CD4-positive, alpha-beta T cell treated with Interleukin-12 subunit alpha and Interleukin-12 subunit beta, for 1 hour (primary cell): ENCODE measurements around the gene C3orf52.
"Not testable (repeated sequence)": the region's sequence is repeated elsewhere in the genome, so short reads cannot be mapped to it uniquely, and the experiment has no call there.

Source experiments
- DNase-seq: peaks from one replicate; pipeline ENCODE4 v3.0.0-alpha.2; 2020

Gene C3orf52

DNA sequence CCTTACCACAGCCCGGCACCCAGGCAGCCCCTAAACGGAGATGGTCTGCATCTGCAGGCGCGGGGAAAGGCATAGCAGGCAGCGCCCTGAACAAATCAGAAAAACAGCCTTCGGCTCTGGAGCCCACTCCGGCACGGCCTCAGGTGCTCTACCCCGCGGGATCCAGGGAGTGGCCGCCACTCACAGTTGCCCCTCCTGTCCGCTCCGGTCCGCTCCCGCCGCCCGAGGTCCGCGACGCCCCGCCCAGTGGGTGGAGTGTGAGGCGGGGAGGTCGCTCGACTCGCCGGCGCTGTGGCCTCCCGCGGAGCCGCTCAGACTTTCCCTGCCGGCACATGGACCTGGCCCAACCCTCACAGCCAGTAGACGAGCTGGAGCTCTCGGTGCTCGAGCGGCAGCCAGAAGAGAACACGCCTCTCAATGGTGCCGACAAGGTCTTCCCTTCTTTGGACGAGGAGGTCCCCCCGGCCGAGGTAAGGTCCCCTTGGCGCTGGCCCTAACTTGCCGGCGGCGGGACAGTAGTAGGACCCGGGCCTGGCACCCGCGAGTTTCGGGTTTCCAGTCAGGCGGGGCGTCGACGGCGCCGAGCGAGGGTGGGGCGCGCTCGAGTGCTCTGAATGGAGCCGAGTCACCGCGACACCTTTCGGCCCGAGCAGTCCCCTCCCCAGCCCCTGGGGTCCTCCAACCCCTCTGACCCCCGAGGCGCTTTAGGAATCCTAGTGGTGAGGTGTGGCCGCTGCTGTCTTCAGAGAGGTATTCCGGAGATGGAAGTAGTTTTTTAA is at the start of gene C3orf52:
C3orf52 (plus strand) TSS at position 314 of the 779 bp plus-strand sequence; CDS start at position 333, 19 bp downstream.
- DNase-seq = peak; percentile 59

GRCh38 chr3:112037194-112037593 is 49.0 kb upstream of the C3orf52 start:
- not testable (repeated sequence) for DNase-seq

GRCh38 chr3:112038863-112039262 is 47.3 kb upstream of the C3orf52 start:
- DNase-seq = no peak

- DNase-seq = no peak
These were observed 44.9 kb upstream of the C3orf52 start for GRCh38 chr3:112041321-112041720.

DNA sequence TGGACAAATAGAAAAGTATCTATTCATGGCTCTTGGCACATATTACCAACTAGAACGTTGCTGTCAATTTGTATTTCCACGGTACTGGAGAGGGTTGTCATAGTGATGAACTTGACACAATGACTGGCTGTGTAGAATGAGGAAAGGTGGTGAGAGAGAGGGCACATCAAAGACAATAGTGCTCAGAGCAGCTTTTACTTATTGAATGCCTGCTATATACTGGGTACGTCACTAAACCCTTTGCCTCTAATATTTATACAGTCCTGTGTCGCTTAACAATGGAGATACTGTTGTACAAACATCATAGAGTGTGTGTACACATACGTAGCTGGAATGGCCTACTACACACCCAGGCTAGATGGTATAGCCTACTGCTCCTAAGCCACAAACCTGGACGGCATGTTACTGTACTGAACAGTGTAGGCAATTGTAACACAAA is 43.3 kb upstream of the C3orf52 start:
- DNase-seq = no peak

- peak; percentile 65 for DNase-seq
These were observed 42.5 kb upstream of the C3orf52 start for GRCh38 chr3:112043621-112044201.

DNA sequence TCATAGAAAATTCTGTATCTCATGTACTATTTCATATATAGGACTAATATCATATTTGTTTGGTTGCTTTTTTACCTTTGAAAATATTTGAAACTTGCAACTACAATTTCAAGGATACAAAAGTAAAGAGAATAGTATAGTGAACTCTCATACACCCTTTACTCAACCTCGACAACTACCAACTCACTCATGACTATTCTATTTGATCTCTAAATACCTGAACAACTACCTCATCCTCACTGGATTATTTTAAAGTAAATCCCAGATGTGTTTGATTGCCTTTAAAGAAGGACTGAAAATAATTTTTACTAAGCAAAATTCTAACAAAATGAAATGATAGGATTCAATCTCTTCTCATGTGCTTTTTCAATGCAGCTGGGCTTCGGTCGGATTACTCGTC is 39.6 kb upstream of the C3orf52 start:
- DNase-seq = no peak

DNA sequence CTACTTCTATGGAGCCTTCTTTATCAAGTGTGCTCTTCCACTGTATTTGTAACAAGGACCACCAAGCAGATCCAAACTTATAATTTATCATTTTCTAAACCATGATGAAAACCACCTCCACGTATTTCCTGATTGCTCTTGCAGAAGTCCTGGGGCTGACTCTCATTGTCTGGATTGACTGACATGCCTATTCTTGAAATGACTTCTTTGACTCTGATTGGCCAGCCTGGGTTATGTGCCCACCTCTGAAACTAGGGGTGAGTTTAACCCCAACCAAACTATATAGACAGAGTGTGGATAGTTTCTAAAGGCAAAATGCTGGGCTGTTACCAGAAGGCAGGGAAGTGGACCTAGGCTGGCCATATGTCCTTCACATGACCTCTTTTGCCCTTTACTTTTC is 38.9 kb upstream of the C3orf52 start:
- no peak for DNase-seq

GRCh38 chr3:112048911-112049310 is 37.3 kb upstream of the C3orf52 start:
- DNase-seq = no peak

- DNase-seq = no peak
These were observed 33.0 kb upstream of the C3orf52 start for GRCh38 chr3:112053229-112053628.

DNA sequence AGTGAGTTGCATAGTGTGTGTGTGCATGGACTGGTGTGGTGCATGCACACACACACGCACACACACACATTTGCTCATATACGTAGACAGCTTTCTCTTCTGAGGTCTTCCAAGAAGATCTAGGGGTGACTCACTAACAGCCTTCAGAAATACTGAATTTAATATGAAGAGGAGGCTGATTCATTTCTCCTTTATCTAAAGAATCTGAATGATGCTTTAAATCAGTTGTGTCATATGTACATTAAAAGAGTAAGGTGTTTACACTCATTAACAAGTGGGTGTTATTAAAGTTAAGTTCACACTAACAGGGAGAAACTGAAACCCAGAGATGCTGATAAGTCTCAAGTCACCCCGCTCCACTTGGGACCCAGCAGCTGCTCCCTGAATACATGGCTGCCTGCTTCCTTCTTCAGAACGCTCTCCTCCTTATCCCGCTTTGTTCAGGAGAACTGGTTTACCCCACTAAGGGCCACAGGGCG is 29.7 kb upstream of the C3orf52 start:
- DNase-seq = no peak

DNA sequence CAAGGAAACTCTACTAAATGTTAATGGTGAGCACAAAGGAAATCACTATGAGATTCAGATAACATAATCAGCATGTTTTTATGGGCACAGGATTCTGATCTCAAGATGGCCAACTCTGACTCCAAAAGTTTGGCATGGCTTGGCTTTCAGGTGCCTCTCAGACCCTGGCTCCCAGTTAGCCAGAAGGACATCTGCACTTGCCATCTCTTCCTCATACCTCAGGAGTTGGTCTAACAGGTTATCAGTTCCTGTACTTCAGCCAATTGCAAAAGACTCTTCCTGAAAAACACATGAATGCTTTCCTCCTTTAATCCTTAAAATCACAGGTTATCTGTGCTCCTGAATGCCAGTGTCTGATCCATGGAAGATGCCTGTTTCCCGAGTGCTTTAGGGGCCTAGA is 26.7 kb upstream of the C3orf52 start:
- DNase-seq = no peak

- DNase-seq = no peak
These were observed 25.0 kb upstream of the C3orf52 start for GRCh38 chr3:112061152-112061551.

GRCh38 chr3:112072387-112073060 is 13.7 kb upstream of the C3orf52 start:
- peak; percentile 73 for DNase-seq

- DNase-seq = no peak
These were observed 12.2 kb upstream of the C3orf52 start for GRCh38 chr3:112074006-112074405.

GRCh38 chr3:112074616-112075497 is 11.3 kb upstream of the C3orf52 start:
- DNase-seq = peak; percentile 43

- no peak for DNase-seq
These were observed 7.8 kb upstream of the C3orf52 start for GRCh38 chr3:112078125-112079083.

DNA sequence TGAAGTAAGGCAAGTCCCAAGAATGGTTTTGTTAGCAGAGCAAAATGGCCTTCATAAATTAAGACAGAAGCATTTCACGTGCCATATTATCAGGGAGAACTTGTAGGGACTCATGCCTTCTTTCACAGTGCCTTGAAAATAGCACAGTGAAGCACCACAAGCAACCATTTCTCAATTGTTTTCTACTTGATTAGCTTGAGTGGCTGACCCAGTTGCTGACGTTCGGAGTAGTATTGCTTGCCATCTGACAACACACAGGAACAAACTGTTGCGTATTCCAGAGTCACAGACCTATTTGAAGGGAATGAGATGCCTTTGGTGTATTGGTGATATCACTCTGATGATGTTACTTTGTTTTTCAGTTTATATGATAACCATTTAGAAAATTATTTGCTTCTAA is 3.0 kb upstream of the C3orf52 start:
- no peak for DNase-seq

DNA sequence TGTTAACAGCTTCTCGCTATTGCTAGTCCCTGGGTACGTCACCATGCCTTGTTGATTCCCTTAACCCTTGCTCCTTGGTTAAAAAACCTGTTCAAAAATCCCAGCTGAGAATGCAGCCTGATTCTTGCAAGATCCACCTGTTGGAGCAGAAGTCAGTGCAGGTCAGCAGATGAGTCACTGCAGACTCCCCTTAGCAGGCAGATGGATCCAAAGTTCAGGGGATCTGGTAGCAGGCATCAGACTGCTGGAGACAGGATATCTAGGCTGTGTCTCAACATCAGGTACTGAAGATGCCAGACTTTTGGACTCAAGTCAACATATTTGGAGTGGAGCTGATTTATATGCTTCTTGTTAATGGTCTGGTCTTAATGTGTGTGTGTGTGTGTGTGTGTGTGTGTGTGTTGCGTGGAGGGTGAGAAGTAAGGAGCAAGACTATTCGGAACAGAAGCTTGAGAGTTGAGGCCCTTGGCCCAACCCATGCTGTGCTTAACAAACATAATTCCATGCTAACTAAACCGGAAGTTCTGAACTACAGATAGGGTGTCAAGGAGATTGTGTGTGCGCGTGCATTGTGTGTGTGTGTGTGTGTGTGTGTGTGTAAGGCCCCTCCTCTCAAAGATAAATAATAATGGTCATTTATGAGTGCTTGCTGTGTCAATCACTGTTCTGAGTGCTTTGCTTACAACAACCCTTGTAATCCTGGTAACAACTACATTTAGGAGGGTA is 1.0 kb upstream of the C3orf52 start:
- DNase-seq = no peak

DNA sequence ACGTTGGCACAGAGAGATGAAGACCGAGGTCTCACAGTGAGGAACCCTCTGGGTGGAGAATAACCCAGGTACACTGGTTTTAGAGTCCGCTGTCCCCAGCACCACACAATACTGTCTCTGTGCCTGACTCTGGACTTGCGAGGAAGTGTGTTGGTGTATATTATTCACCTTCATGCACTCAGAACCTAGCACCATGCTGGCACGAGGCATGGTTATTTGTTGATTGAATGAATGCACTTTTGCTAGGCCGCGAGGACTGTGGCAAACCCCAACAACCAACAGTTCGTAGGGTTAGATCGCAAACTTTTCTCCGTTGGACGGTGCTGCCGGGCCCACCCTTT is 484 bp upstream of the C3orf52 start:
- no peak for DNase-seq
